ENCODE measurements around the gene TENT5C.

The TENT5C gene

DNA sequence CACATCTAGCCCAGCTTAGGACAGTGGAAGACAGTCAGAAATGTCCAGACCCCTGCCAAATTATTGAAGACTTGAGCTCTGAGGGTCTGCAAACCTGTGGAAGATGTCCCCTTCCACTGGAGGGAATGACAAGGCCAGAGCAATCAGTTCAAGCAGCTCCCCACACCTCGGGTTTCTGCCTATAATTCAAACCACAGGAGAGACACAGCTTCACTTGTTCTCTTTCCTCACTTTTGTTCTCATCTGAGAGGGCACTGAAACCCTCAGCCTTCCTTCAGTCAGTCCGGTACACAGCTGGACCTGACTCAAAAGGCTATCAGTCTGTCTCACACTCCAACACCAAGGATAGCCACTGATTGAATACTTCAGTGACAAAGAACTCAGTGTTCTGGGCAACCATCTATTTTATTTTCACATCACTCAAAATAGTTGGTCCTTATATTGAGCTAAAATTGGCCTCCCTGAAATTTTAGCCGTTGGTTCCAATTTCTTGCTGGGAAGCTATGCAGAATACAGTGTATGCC lies 70.1 kb downstream of the TENT5C start:
- TF ChIP-seq, protein P1, sequence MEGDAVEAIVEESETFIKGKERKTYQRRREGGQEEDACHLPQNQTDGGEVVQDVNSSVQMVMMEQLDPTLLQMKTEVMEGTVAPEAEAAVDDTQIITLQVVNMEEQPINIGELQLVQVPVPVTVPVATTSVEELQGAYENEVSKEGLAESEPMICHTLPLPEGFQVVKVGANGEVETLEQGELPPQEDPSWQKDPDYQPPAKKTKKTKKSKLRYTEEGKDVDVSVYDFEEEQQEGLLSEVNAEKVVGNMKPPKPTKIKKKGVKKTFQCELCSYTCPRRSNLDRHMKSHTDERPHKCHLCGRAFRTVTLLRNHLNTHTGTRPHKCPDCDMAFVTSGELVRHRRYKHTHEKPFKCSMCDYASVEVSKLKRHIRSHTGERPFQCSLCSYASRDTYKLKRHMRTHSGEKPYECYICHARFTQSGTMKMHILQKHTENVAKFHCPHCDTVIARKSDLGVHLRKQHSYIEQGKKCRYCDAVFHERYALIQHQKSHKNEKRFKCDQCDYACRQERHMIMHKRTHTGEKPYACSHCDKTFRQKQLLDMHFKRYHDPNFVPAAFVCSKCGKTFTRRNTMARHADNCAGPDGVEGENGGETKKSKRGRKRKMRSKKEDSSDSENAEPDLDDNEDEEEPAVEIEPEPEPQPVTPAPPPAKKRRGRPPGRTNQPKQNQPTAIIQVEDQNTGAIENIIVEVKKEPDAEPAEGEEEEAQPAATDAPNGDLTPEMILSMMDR (conservative IDR thresholded peaks at IDR 0.05; ENCODE audit: low read length) = no peak
- no peak for TF ChIP-seq EZH2phosphoT487 (IDR thresholded peaks at IDR 0.05; ENCODE audit: borderline replicate concordance)
- no peaks in the 10 kb centered on the region for H3K79me2 ChIP-seq (ENCODE audit: insufficient read depth, low read length)
- H2AFZ ChIP-seq (ENCODE audit: low read length) = no peak overlapping the region
- H4K20me1 ChIP-seq (ENCODE audit: insufficient read depth, low read length, poor library complexity, severe bottlenecking) = no peaks in the 10 kb centered on the region
- no peaks in the 10 kb centered on the region for H3K36me3 ChIP-seq (ENCODE audit: insufficient read depth, low read length)
- H3K27me3 ChIP-seq (ENCODE audit: insufficient read depth, low read length, poor library complexity, severe bottlenecking) = no peaks in the 10 kb centered on the region
- H3K9me2 ChIP-seq (replicated peaks; ENCODE audit: low read depth, low read length) = no peaks in the 10 kb centered on the region
- H3K9ac ChIP-seq (ENCODE audit: low read depth, low read length, poor library complexity, severe bottlenecking) = no peak overlapping the region
- no peak overlapping the region for H3K4me2 ChIP-seq (ENCODE audit: low read depth, low read length, poor library complexity, severe bottlenecking)
- H3K9me3 ChIP-seq (ENCODE audit: insufficient read depth, low read depth, low read length) = no peaks in the 10 kb centered on the region
- H3K4me1 ChIP-seq (ENCODE audit: insufficient read depth, low read length, poor library complexity, severe bottlenecking) = peaks cover 18% of the 10 kb centered on the region
- no peak overlapping the region for H3K4me3 ChIP-seq (ENCODE audit: low read length, poor library complexity, severe bottlenecking)
- H3F3A ChIP-seq (ENCODE audit: low read depth) = no peaks in the 10 kb centered on the region

DNA sequence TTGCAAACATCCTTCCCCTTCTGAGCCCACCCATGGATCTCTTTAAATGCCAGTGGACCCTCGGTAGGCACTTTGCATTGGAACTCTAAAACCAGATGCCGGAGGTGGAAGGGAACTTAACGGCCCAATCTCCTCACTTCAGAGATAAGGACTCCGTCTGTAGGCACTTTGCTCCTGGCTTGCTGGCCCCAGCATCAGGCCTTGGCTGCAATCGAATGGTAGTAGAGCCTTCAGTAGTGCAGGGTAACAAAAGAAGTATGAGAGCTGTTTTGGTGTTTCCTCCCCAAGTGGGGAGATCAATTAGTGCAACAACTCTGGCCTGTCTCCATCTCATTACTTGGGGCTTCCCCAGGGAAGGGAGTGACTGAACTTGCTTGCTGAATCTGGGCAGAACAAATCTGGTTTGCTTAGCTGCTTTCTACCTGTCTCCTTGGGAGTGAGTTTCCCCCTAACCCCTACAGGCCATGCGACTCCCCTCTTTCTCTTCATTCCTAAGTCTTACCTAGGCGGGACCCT lies 70.8 kb downstream of the TENT5C start:
- Histone ChIP-seq H3K4me1 (ENCODE audit: insufficient read depth, low read length, poor library complexity, severe bottlenecking) (peaks cover 18% of the 10 kb centered on the region), H3K36me3 (ENCODE audit: insufficient read depth, low read length) (no peaks in the 10 kb centered on the region), H3K79me2 (ENCODE audit: insufficient read depth, low read length) (no peaks in the 10 kb centered on the region), H3K4me3 (ENCODE audit: low read length, poor library complexity, severe bottlenecking) (no peak overlapping the region), H3K9ac (ENCODE audit: low read depth, low read length, poor library complexity, severe bottlenecking) (no peak overlapping the region), H3F3A (ENCODE audit: low read depth) (no peaks in the 10 kb centered on the region), H4K20me1 (ENCODE audit: insufficient read depth, low read length, poor library complexity, severe bottlenecking) (no peaks in the 10 kb centered on the region), H2AFZ (ENCODE audit: low read length) (no peak overlapping the region), H3K9me2 (replicated peaks; ENCODE audit: low read depth, low read length) (no peaks in the 10 kb centered on the region), H3K27me3 (ENCODE audit: insufficient read depth, low read length, poor library complexity, severe bottlenecking) (no peaks in the 10 kb centered on the region), H3K9me3 (ENCODE audit: insufficient read depth, low read depth, low read length) (no peaks in the 10 kb centered on the region), H3K4me2 (ENCODE audit: low read depth, low read length, poor library complexity, severe bottlenecking) (no peak overlapping the region)
- no peak for TF ChIP-seq EZH2phosphoT487 (IDR thresholded peaks at IDR 0.05; ENCODE audit: borderline replicate concordance)
- TF ChIP-seq, protein P1 (conservative IDR thresholded peaks at IDR 0.05; ENCODE audit: low read length) = no peak
